DND-41 (cell line): ENCODE data around the gene ARHGEF17.

Experiments
- EZH2 ChIP-seq: IDR thresholded peaks from 3 replicates; pipeline ENCODE4 v1.6.1; 2012; ENCODE audit warnings: borderline replicate concordance, low read depth, mild to moderate bottlenecking, moderate library complexity, low read length, inconsistent platforms; ENCODE audit not compliant: severe bottlenecking
- TF ChIP-seq, protein P1 (sequence below): IDR thresholded peaks from 2 replicates; pipeline ENCODE4 v1.5.1; 2012; ENCODE audit warnings: borderline replicate concordance, low read length, moderate library complexity, mild to moderate bottlenecking; ENCODE audit not compliant: poor library complexity, severe bottlenecking; ENCODE audit errors: extremely low read depth

DNA sequence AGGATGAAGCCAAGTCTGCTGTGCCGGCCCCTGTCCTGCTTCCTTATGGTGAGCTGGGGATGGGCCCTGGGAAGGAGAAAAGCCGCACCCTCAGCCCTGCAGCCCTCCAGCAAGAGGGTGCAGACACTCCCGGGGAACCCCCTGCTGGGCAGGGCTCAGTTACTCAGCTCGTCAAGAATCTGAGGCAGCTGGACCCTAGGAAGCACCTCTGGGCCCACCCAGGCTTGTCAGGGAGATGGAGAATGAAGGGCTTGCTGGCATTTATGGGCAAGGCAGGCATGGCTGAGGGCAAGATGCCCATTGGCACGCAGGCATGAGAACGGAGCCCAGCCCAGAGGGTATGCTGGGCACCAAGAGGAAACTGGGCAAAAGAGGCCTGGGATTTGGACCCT lies 81.1 kb downstream of the ARHGEF17 start:
- no peak for TF ChIP-seq EZH2
- TF ChIP-seq, protein P1, sequence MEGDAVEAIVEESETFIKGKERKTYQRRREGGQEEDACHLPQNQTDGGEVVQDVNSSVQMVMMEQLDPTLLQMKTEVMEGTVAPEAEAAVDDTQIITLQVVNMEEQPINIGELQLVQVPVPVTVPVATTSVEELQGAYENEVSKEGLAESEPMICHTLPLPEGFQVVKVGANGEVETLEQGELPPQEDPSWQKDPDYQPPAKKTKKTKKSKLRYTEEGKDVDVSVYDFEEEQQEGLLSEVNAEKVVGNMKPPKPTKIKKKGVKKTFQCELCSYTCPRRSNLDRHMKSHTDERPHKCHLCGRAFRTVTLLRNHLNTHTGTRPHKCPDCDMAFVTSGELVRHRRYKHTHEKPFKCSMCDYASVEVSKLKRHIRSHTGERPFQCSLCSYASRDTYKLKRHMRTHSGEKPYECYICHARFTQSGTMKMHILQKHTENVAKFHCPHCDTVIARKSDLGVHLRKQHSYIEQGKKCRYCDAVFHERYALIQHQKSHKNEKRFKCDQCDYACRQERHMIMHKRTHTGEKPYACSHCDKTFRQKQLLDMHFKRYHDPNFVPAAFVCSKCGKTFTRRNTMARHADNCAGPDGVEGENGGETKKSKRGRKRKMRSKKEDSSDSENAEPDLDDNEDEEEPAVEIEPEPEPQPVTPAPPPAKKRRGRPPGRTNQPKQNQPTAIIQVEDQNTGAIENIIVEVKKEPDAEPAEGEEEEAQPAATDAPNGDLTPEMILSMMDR: no peak
